Measurements from ENCODE around the gene DNAH3.
"Not testable (repeated sequence)": the region's sequence is repeated elsewhere in the genome, so short reads cannot be mapped to it uniquely, and the experiment has no call there.

The DNAH3 gene

GRCh38 chr16:21081329-21081728 is 69.3 kb downstream of the DNAH3 start:
- H3K9me3 ChIP-seq (ENCODE audit: control insufficient read depth in 5 of 5, low read length in 5 of 5): no peaks in the 10 kb centered on the region
- H3K27ac ChIP-seq (ENCODE audit: low read depth, low read length): no peak overlapping the region
- no peak overlapping the region for H3K4me3 ChIP-seq (ENCODE audit: low read depth in 1 of 5, low read length in 5 of 5)

GRCh38 chr16:21078563-21078962 is 72.1 kb downstream of the DNAH3 start:
- H3K27ac ChIP-seq (ENCODE audit: low read depth, low read length): no peak overlapping the region
- peaks cover 3 to 19% (median 10%) of the 10 kb centered on the region in 5 donors for H3K4me1 ChIP-seq (ENCODE audit: control insufficient read depth in 5 of 5, insufficient read depth in 5 of 5, low read length in 5 of 5)
- H3K4me3 ChIP-seq (ENCODE audit: low read depth in 1 of 5, low read length in 5 of 5): no peak overlapping the region
- no peaks in the 10 kb centered on the region for H3K9me3 ChIP-seq (ENCODE audit: control insufficient read depth in 5 of 5, low read length in 5 of 5)
- H3K27me3 ChIP-seq (ENCODE audit: control insufficient read depth in 5 of 5, insufficient read depth in 4 of 5, low read length in 5 of 5): no peaks in the 10 kb centered on the region
- H3K36me3 ChIP-seq (ENCODE audit: control insufficient read depth in 5 of 5, insufficient read depth in 5 of 5, low read length in 5 of 5): no peaks in the 10 kb centered on the region
- no peak overlapping the region for H3K9ac ChIP-seq (ENCODE audit: low read length in 5 of 5)

More at GRCh38 chr16:21081329-21081728, 69.3 kb downstream of the DNAH3 start:
- no peaks in the 10 kb centered on the region for H3K27me3 ChIP-seq (ENCODE audit: control insufficient read depth in 5 of 5, insufficient read depth in 4 of 5, low read length in 5 of 5)
- H3K9ac ChIP-seq (ENCODE audit: low read length in 5 of 5): no peak overlapping the region
- no peaks in the 10 kb centered on the region for H3K36me3 ChIP-seq (ENCODE audit: control insufficient read depth in 5 of 5, insufficient read depth in 5 of 5, low read length in 5 of 5)
- H3K4me1 ChIP-seq (ENCODE audit: control insufficient read depth in 5 of 5, insufficient read depth in 5 of 5, low read length in 5 of 5): peaks cover under 1 to 6% (median 5%) of the 10 kb centered on the region in 5 donors

DNA sequence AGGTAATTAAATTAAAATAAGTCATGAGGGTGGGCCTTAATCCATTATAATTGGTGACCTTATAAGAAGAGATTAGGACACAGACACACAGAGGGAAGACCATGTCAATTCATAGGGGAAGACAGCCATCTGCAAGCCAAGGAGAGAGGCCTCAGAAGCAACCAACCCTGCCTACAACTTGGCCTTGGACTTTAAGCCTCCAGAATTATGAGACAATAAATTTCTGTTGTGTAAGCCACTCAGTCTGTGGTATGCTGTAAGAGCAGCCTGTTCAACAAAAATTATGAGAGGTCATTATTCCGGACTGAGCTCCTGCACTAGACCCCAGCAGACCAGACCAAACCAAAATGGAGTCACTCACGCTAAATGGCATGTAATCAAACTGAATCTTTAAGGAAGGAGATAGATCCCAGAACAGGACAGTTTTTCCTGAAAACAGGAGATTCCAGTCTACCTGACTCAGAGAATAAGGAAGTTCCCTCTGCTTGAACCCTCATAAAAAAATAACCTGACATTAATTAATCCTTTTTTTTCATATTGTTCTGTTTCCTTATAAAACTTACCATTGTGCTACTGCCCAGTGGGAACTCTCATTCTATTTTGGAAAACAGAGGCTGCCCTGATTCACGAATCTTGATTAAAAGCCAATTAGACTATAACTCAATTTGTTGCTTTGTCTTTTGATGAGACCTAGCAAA is 74.3 kb downstream of the DNAH3 start:
- H3K36me3 ChIP-seq (ENCODE audit: control insufficient read depth in 5 of 5, insufficient read depth in 5 of 5, low read length in 5 of 5): no peaks in the 10 kb centered on the region
- no peaks in the 10 kb centered on the region for H3K9me3 ChIP-seq (ENCODE audit: control insufficient read depth in 5 of 5, low read length in 5 of 5)
- peaks cover 3 to 17% (median 10%) of the 10 kb centered on the region in 5 donors for H3K4me1 ChIP-seq (ENCODE audit: control insufficient read depth in 5 of 5, insufficient read depth in 5 of 5, low read length in 5 of 5)
- no peak overlapping the region for H3K4me3 ChIP-seq (ENCODE audit: low read depth in 1 of 5, low read length in 5 of 5)
- no peak overlapping the region for H3K27ac ChIP-seq (ENCODE audit: low read depth, low read length)
- no peak overlapping the region for H3K9ac ChIP-seq (ENCODE audit: low read length in 5 of 5)
- no peaks in the 10 kb centered on the region for H3K27me3 ChIP-seq (ENCODE audit: control insufficient read depth in 5 of 5, insufficient read depth in 4 of 5, low read length in 5 of 5)

DNA sequence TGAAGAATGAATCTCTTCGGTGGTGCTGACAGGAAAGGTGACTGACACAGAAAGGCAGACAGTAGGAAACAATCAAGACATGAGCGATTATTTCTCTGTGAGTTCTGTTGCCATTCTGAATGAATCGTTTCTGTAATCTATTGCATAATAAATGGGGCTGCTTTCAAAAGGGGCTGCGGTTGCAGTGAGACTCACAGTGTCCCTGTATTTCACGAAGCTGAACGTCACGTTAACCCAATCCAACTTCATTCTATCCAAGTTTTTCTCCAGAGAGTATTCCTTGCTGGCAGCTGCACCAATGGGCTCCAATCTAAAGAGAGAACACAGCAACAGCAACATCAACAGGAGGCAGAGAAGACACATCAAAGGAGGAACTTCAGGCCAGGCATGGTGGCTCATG is 75.4 kb downstream of the DNAH3 start:
- H3K4me3 ChIP-seq (ENCODE audit: low read depth in 1 of 5, low read length in 5 of 5): no peak overlapping the region
- H3K9ac ChIP-seq (ENCODE audit: low read length in 5 of 5): no peak overlapping the region
- H3K36me3 ChIP-seq (ENCODE audit: control insufficient read depth in 5 of 5, insufficient read depth in 5 of 5, low read length in 5 of 5): no peaks in the 10 kb centered on the region
- H3K4me1 ChIP-seq (ENCODE audit: control insufficient read depth in 5 of 5, insufficient read depth in 5 of 5, low read length in 5 of 5): peaks cover 3 to 17% (median 10%) of the 10 kb centered on the region in 5 donors
- no peaks in the 10 kb centered on the region for H3K9me3 ChIP-seq (ENCODE audit: control insufficient read depth in 5 of 5, low read length in 5 of 5)
- no peaks in the 10 kb centered on the region for H3K27me3 ChIP-seq (ENCODE audit: control insufficient read depth in 5 of 5, insufficient read depth in 4 of 5, low read length in 5 of 5)
- no peak overlapping the region for H3K27ac ChIP-seq (ENCODE audit: low read depth, low read length)

GRCh38 chr16:21072976-21073375 is 77.7 kb downstream of the DNAH3 start:
- H3K4me1 ChIP-seq (ENCODE audit: control insufficient read depth in 5 of 5, insufficient read depth in 5 of 5, low read length in 5 of 5): peaks cover 3 to 17% (median 10%) of the 10 kb centered on the region in 5 donors
- no peak overlapping the region for H3K27ac ChIP-seq (ENCODE audit: low read depth, low read length)
- no peaks in the 10 kb centered on the region for H3K9me3 ChIP-seq (ENCODE audit: control insufficient read depth in 5 of 5, low read length in 5 of 5)
- no peak overlapping the region for H3K4me3 ChIP-seq (ENCODE audit: low read depth in 1 of 5, low read length in 5 of 5)
- H3K36me3 ChIP-seq (ENCODE audit: control insufficient read depth in 5 of 5, insufficient read depth in 5 of 5, low read length in 5 of 5): no peaks in the 10 kb centered on the region
- H3K27me3 ChIP-seq (ENCODE audit: control insufficient read depth in 5 of 5, insufficient read depth in 4 of 5, low read length in 5 of 5): no peaks in the 10 kb centered on the region
- H3K9ac ChIP-seq (ENCODE audit: low read length in 5 of 5): no peak overlapping the region

- no peaks in the 10 kb centered on the region for H3K9me3 ChIP-seq (ENCODE audit: control insufficient read depth in 5 of 5, low read length in 5 of 5)
- H3K27me3 ChIP-seq (ENCODE audit: control insufficient read depth in 5 of 5, insufficient read depth in 4 of 5, low read length in 5 of 5): no peaks in the 10 kb centered on the region
- no peaks in the 10 kb centered on the region for H3K36me3 ChIP-seq (ENCODE audit: control insufficient read depth in 5 of 5, insufficient read depth in 5 of 5, low read length in 5 of 5)
- H3K4me3 ChIP-seq (ENCODE audit: low read depth in 1 of 5, low read length in 5 of 5): no peak overlapping the region
- no peak overlapping the region for H3K27ac ChIP-seq (ENCODE audit: low read depth, low read length)
- no peak overlapping the region for H3K9ac ChIP-seq (ENCODE audit: low read length in 5 of 5)
- H3K4me1 ChIP-seq (ENCODE audit: control insufficient read depth in 5 of 5, insufficient read depth in 5 of 5, low read length in 5 of 5): peaks cover 3 to 17% (median 10%) of the 10 kb centered on the region in 5 donors
Observed at GRCh38 chr16:21071741-21072140, 78.9 kb downstream of the DNAH3 start.

- Histone ChIP-seq H3K9me3 (ENCODE audit: control insufficient read depth in 5 of 5, low read length in 5 of 5) (no peaks in the 10 kb centered on the region), H3K27me3 (ENCODE audit: control insufficient read depth in 5 of 5, insufficient read depth in 4 of 5, low read length in 5 of 5) (no peaks in the 10 kb centered on the region), H3K9ac (ENCODE audit: low read length in 5 of 5) (no peak overlapping the region), H3K4me1 (ENCODE audit: control insufficient read depth in 5 of 5, insufficient read depth in 5 of 5, low read length in 5 of 5) (peaks cover 0 to 7% (median 2%) of the 10 kb centered on the region in 5 donors), H3K27ac (ENCODE audit: low read depth, low read length) (no peak overlapping the region), H3K4me3 (ENCODE audit: low read depth in 1 of 5, low read length in 5 of 5) (no peak overlapping the region), H3K36me3 (ENCODE audit: control insufficient read depth in 5 of 5, insufficient read depth in 5 of 5, low read length in 5 of 5) (no peaks in the 10 kb centered on the region)
Observed at GRCh38 chr16:21070564-21070963, 80.1 kb downstream of the DNAH3 start.

DNA sequence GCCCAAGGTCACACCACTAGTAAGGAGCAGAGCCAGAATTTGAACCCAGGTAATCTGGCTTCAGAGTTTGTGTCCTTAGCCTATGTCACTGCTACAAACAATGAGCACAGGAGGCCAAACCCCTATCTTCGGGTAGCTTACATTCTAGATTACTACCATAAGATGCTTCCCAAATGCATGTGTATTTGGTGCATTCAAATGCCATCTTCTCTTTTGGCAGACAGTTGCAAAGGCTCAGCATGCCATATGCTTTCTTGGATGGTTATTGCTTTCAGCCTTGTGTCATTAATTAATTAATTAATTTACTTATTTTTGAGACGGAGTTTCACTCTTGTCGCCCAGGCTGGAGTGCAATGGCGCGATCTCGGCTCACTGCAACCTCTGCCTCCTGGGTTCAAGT is 80.7 kb downstream of the DNAH3 start:
- H3K9me3 ChIP-seq (ENCODE audit: control insufficient read depth in 5 of 5, low read length in 5 of 5): no peaks in the 10 kb centered on the region
- no peak overlapping the region for H3K27ac ChIP-seq (ENCODE audit: low read depth, low read length)
- peaks cover 0 to 2% (median 0%) of the 10 kb centered on the region in 5 donors for H3K4me1 ChIP-seq (ENCODE audit: control insufficient read depth in 5 of 5, insufficient read depth in 5 of 5, low read length in 5 of 5)
- H3K4me3 ChIP-seq (ENCODE audit: low read depth in 1 of 5, low read length in 5 of 5): no peak overlapping the region
- H3K27me3 ChIP-seq (ENCODE audit: control insufficient read depth in 5 of 5, insufficient read depth in 4 of 5, low read length in 5 of 5): no peaks in the 10 kb centered on the region
- H3K9ac ChIP-seq (ENCODE audit: low read length in 5 of 5): no peak overlapping the region
- H3K36me3 ChIP-seq (ENCODE audit: control insufficient read depth in 5 of 5, insufficient read depth in 5 of 5, low read length in 5 of 5): no peaks in the 10 kb centered on the region

GRCh38 chr16:21064203-21064602 is 86.4 kb downstream of the DNAH3 start:
- no peaks in the 10 kb centered on the region for H3K36me3 ChIP-seq (ENCODE audit: control insufficient read depth in 5 of 5, insufficient read depth in 5 of 5, low read length in 5 of 5)
- no peaks in the 10 kb centered on the region for H3K4me1 ChIP-seq (ENCODE audit: control insufficient read depth in 5 of 5, insufficient read depth in 5 of 5, low read length in 5 of 5)
- no peak overlapping the region for H3K27ac ChIP-seq (ENCODE audit: low read depth, low read length)
- H3K4me3 ChIP-seq (ENCODE audit: low read depth in 1 of 5, low read length in 5 of 5): no peak overlapping the region
- no peaks in the 10 kb centered on the region for H3K27me3 ChIP-seq (ENCODE audit: control insufficient read depth in 5 of 5, insufficient read depth in 4 of 5, low read length in 5 of 5)
- peaks cover 0 to 4% (median 0%) of the 10 kb centered on the region in 5 donors for H3K9me3 ChIP-seq (ENCODE audit: control insufficient read depth in 5 of 5, low read length in 5 of 5)
- no peak overlapping the region for H3K9ac ChIP-seq (ENCODE audit: low read length in 5 of 5)

DNA sequence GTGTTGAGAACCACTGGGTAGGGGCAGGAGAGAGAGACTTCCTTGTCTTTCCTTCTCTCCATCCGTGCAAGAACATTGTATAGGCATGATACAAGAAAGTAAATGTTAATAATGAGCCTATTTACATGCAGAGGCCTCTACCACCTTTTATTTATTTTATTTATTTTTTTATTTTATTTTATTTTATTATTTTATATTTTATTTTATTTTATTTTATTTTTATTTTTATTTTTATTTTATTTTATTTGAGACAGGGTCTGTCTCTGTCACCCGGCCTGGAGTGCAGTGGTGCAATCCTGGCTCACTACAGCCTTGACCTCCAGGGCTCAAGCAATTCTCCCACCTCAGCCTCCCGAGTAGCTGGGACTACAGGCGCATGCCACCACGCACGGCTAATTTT is 87.3 kb downstream of the DNAH3 start:
- H3K9me3 ChIP-seq (ENCODE audit: control insufficient read depth in 5 of 5, low read length in 5 of 5); H3K4me1 ChIP-seq (ENCODE audit: control insufficient read depth in 5 of 5, insufficient read depth in 5 of 5, low read length in 5 of 5); H3K36me3 ChIP-seq (ENCODE audit: control insufficient read depth in 5 of 5, insufficient read depth in 5 of 5, low read length in 5 of 5); H3K27ac ChIP-seq (ENCODE audit: low read depth, low read length); H3K27me3 ChIP-seq (ENCODE audit: control insufficient read depth in 5 of 5, insufficient read depth in 4 of 5, low read length in 5 of 5); H3K9ac ChIP-seq (ENCODE audit: low read length in 5 of 5); H3K4me3 ChIP-seq (ENCODE audit: low read depth in 1 of 5, low read length in 5 of 5): not testable (repeated sequence)
